NOMO-1 treated with DMSO at 0.1 percent for 48 hours (cell line): ENCODE data around the gene STK4.
"Not testable (repeated sequence)": the region's sequence is repeated elsewhere in the genome, so short reads cannot be mapped to it uniquely, and the experiment has no call there.

Experiments used
- DNase-seq: peaks from one replicate; lab custom pipeline; 2025; ENCODE audit not compliant: unreplicated experiment; lab: John Stamatoyannopoulos, UW

The STK4 gene

DNA sequence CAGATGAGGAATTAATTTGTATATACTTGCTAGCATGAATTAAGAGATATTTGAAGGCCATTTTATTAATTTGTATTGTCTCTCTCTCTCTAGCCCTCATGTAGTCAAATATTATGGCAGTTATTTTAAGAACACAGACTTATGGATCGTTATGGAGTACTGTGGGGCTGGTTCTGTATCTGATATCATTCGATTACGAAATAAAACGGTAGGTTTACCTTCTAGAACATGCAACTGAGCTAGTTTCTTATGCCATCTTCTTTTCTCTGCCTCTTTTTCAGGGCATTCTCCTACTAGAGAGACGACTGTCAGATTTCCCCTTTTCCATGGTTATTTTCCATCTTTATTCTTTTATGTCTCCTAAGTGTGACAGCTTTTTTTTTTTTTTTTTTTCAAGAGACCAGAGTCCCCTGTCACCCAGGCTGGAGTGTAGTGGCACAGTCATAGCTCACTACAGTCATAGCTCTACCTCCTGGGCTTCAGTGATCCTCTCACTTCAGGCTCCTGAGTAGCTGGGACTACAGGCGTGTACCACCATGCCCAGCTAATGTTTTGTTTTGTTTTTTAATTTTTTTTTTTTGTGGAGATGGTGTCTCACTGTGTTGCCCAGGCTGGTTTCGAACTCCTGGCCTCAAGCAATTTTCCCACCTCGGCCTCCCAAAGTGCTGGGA, 15.6 kb downstream of the STK4 start:
- no peak for DNase-seq

DNA sequence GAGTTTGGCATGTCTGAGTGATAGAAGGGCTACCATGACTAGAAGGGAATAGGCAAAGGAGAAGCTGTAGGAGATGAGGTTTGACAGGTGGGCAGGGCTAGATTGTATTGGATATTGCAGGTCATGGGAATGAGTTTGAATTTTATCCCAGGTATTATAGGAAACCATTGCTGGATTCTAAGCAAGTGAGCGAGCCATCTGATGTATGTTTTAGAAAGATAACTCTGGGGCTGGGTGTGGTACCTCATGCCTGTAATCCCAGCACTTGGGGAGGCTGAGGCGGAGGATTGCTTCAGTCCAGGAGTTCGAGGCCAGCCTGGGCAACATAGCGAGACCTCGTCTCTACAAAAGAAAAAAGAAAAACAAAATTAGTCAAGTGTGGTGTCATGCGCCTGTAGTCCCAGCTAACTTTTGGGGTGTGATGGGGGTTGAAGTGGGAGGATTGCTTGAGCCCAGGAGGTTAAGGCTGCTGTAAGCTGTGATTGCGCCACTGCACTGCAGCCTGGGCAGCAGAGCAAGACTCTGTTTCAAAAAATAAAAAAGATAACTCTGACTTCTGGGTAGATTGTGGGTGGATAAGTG, 16.9 kb downstream of the STK4 start:
- DNase-seq = no peak

DNA sequence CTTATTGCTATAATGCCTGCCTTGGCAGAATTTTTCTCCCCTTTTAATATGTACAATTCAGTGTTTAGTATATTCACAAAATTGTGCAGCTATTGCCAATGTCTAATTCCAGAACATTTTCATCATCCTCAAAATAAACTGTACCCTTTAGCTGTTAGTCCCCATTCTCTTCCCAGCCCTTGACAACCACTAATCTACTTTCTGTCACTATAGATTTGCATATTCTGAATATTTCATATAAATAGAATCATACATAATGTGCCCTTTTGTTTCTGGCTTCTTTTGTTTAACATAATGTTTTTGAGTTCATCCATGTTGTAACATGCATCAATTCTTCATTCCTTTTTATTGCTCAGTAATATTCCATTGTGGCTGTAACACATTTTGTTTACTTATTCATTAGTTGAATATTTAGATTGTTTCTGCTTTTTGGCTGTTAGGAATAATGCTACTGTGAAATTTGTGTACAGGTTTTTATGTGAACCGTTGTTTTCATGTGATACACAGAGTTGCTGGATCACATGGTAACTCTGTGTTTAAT, 22.4 kb downstream of the STK4 start:
- no peak for DNase-seq

DNA sequence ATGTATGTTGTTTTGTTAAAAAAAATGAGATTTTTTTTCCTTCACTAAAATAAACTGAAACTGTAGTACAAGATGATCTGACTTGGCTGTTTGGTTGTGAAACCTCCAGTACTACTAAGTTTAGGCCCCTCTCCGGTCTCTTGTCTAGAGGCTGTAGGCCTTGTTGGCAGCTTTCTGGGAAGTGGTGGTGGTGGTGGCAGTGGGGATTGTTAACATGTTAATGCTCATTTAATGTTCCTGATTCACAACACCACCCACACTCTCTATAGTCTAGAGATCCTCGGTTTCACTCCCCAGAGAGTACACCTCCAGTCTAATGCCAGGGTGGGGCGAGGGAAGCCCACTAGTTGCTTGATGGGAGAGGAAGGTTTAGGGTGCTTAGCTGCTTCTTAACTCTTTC, 24.1 kb downstream of the STK4 start:
- DNase-seq = peak; percentile 39

DNA sequence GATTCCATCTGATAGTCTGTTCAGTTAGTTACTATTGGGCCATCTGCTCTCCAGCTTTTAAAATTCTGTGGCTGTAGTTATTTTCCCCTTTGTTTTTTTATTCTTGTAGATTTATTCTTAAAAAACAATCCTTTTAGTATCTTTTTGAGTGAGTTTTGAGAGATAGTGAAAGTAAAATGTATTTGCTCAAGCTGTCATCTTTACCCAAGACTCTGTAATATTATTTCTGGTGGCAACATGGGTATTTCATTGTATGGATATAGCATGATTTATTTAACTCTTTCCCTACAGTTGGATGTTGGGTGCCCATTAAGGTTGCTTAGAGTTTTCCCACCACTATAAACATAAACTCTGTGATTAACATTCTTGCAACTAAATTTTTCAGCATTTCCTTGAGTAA, 24.6 kb downstream of the STK4 start:
- DNase-seq = no peak

DNA sequence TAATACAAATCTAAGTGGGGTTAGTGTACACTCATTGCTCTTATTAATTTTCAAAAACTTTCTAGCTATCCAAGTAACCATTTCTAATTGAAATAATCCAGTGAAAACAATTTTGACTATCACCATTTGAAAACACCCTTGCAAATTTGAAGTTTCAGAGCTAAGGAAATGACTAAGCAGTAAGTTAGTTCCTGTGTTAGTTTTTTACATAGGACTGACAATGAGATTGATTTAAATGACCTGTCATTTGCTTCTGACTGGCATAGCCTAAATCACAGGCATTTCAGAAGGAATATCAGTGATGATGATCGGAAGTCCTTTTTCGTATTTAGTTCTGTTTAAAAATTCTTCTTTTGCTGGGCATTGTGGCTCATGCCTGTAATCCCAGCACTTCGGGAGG, 27.0 kb downstream of the STK4 start:
- DNase-seq = peak; percentile 37

DNA sequence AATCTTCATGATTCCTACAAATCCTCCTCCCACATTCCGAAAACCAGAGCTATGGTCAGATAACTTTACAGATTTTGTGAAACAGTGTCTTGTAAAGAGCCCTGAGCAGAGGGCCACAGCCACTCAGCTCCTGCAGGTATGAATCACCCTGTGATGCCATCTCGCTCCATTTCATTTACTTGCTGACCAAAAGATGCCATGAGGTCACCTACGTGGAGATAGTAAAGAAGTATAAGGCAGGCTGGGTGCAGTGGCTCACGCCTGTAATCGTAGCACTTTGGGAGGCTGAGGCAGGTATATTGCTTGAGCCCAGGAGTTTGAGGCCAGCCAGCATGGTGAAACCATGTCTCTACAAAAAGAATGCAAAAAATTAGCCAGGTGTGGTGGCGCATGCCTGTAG, 30.9 kb downstream of the STK4 start:
- no peak for DNase-seq

DNA sequence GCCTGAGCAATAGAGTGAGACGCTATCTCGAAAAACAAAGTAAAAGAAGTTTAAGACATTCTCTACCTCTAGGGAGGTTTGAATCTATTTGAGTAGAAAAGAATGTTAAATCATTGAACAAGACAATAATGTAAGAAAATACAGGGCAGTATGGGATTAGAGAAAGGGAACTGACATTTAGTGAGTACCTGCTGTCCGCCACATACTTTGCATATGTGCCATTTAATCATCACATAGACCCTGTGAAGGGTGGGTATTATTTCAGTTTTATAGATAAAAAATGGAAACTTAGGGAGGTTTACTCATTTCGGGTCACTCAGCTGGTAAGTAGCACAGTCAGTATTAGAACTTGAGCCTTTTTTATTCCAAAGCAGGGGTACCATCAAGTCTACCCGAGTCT, 31.4 kb downstream of the STK4 start:
- no peak for DNase-seq

DNA sequence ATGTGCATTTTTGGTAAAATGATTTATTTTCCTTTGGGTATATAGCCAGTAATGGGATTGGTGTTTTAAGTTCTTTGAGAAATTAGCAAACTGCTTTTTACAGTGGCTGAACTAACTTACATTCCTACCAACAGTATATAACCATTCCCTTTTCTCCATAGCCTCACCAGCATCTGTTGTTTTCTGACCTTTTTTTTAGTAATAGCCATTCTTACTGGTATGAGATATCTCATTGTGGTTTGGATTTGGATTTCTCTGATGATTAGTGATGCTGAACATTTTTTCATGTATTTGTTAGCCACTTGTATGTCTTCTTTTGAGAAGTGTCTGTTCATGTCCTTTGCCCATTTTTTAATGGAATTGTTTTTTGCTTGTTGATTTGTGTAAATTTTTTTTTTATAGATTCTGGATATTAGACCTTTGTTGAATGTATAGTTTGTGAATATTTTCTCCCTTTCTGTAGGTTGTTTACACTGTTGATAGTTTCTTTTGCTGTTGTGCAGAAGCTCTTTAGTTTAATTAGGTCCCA, 42.3 kb downstream of the STK4 start:
- DNase-seq = no peak

DNA sequence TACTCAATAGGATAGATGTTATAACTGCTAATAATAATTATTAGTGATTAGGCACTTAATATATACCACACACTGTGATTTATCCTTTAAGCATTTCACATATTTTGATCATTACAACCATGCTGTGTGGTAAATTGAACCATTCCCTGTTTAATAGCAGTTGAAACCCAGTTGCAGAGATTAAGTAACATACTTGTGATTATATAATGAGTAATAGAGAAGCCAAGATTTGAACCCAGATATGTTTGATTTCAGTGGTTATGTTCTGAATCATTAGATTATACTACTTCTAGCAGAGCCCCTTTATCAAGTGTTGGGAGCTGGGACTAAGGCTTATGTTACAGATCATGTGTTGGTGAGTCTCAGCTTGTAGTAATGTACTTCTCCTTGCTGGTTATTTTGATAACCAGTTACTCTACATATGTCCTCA, 44.1 kb downstream of the STK4 start:
- no peak for DNase-seq

DNA sequence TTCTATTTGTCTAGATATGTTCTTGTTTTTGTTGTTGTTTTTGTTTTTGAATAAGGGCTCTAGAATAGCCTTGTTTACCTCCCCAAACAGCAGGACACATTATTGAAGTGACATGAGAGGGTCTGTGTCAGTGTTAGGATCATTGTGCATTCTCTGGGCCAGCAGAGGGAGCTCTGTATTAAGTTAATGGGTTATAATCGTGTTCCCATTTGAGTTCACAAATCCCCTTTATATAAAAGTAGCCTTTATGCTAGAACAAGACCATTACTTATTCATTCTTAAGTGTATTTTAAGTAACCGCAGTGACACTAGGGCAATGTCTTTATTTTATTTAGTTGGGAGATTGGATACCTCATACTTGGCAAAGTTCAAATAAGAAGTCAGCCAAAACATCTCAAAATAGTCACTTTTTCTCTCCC, 44.8 kb downstream of the STK4 start:
- peak; percentile 58 for DNase-seq

DNA sequence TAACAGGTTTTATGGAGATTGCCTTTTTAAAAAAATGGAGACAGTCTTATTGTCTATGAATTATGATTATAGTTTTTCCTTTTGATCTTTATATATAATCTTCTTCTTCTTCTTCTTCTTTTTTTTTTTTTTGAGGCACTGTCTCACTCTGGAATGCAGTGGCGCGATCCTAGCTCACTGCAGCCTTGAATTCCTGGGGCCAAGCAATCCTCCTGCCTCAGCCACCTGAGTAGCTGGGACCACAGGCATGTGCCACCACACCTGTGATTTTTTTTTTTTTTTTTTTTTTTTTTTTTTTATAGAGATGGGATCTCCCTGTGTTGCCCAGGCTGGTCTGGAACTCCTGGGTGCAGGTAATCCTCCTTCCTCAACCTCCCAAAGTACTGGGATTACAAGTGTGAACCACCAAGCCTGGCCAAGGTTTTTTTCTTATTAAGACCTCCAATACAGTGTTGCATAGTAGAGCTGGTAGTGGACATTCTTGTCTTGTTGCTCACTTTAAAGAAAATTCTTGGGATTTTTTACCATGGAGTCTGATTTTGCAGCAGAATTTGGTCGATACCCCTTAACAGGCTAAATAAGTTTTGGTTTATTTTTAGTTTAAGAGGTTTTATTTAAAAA, 46.5 kb downstream of the STK4 start:
- DNase-seq = no peak

DNA sequence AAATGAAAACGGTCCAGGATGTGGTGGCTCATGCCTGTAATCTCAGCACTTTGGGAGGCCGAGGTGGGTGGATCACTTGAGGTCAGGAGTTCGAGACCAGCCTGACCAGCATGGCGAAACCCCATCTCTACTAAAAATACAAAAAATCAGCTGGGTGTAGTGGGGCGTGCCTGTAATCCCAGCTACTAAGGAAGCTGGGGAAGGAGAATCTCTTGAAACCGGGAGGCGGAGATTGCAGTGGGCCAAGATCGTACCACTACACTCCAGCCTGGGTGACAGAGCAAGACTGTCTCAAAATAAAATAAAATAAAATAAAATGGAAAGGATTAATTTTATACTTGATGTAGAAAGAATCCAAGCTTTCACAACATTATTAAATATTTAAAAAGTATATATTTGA, 47.8 kb downstream of the STK4 start:
- DNase-seq = not testable (repeated sequence)

DNA sequence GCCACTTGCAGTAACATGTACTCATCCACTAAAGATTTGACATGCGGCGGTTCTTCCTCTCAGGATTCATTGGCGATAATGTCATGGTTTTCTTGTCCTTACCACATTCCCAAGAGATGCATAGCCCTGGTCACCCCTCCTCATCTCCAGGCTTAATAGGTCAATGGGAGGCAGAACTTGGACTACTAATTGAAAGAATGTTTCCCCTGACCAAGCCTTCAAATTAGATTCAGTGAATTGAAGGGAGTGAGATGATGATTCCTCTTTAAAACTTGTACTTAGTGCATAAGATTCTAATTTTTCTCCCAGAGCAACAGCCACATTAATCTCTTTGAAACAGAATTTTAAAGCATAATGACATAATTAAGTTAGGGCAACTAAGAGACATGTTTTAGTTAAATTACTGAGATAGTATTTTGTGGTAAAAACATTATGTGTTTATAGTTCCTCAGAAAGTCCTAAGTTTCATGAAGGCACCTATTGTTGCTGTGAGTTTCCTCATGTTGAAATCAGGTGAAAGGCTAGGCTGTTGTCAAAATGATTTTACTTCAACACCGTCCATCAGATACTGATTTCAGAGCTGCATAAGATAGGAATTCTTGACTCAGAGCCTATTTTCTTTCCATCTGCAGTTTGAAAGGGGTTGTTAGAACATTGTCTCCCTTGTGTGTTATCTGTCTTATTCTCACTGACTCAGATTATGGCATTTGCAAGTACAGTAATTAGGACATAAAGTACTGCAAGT, 48.5 kb downstream of the STK4 start:
- DNase-seq = no peak

DNA sequence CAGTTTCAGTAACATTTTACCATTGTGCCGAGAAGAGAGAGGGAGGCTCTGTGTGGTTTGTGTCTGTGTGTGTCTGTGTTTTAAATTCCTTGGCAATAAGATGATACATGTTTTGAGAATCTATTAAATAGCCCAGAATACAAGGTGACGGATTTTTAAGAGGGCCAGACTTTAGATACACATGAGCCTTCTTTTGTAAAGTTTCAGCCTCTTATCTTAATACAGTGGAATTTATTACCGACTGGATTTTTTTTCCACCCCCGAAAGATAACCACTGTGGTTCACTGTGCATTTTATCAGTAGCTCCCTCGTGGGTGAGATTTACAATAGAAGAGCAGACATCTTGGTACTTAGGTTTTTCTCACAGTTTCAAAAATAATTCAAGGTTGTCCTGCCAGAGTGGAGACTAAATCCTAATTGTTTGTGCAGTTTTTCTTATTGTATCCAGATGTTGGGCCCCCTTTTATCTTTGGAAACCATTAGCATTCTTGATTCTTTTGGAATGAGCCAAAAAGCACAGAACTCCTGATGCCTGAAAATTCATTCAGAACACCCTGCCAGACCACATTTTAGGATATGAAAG, 49.9 kb downstream of the STK4 start:
- no peak for DNase-seq

DNA sequence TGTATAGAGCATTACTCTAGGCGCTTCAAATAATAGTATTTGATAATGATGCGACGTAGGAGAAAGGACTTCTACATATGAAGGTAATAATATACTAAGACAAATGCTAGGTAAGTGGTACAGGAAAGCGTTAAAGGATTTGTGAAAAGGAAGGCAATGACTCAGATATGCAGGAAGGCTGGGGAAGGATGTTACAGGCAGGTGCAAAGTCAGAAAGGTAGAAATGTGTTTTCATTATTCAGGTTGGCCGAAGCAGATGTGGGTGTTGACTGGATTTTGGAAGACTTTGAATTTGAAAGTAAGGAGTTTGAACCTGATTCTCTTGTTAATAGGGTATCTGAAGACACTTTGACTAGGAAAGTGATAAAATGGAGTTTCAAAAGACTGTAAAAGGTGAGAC, 51.0 kb downstream of the STK4 start:
- DNase-seq = no peak

DNA sequence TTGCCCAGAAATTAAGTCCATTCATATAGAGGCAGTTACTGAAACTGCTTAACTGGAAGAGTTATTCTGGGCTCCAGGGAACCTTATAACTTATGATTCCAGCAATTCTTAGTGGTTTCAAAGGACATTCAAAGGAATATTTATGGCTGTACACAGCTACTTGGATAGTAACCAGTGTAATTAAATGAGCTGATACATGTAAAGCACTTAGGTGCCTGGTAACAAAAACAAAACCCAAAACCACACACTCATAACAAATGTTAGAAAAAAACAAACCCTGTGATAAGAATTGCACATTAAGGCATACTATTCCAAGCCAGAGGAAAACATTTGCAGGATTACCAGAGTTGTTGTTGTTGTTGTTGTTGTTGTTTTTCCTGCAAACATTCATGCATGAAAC, 51.5 kb downstream of the STK4 start:
- DNase-seq = no peak

DNA sequence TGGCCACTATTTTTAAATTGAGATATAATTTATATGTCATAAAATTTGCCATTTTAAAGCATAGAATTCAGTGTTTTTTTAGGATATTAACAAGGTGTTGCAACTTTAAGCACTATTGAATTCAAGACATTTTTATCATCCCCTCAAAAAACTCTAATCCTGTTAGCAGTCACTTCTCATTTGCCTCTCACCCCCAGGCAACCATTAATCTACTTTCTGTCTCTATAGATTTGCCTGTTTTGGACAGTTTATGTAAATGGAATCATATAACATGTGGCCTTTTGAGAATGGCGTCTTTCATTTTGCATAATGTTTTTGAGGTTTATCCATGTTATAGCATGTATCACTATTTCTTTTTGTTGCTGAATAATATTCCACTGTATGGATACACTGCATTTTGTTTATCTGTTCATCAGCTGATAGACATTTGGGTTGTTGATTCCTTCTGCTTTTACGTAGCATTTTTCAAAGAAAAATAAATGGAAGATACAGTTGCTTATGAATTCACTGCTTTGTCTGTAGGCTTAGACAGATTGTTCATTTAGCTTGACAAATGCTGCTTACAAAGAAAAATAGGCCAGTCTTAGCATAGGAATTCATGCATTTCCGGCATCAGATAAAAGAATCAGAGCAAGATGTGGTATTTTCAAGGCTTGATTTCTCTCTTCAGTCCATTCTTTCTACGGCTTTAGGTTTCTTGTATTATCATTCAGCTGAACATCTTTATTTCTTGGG, 52.9 kb downstream of the STK4 start:
- no peak for DNase-seq

DNA sequence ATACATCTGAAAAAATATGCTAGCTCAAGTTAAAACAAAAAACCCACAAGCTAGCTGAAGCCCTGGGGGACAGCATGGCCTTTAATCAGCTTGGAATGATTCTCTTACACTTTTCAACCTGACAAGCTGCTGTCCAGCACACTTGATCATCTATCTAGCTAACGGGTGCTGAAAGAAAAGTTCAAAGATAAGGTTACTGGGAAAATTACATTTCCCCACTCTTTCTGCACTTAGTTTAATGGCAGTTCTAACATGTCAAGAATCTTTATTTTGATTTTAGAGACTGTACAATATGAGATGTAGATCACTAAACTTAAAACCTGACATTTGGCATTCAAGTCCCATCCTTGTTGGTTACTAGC, 53.4 kb downstream of the STK4 start:
- no peak for DNase-seq

DNA sequence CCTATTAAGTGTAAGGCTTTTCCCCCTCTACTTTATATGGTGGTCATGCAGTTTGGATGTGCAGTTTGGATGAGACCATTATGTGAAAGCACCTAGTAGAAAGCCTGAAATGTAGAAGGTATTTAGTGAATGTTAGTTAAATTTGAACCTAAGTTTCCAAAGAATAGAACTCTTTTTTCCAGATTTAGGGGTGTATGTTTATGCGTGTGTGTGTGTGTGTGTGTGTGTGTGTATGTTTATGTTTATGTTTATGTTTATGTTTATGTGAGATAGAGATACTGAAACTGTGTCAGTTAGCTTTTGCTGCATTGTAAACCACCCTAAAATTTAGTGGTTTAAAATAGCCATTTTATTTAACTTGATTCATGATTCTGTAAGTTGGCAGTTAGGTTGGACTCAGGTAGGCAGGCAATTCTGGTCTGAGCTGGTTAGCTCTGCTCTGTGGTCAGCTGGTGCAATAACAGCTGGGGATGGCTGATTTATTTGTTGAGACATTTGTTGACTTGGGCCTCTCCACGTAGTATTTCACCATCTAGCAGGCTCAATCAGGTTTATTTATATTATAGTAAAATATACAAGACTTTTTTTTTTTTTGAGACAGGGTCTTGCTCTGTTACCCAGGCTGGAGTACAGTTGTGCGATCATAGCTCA, 54.0 kb downstream of the STK4 start:
- peak; percentile 71 for DNase-seq
